ENCODE data around the gene GATA3.

- TF ChIP-seq CTCF (IDR thresholded peaks at IDR 0.05) (no peak), EZH2phosphoT487 (IDR thresholded peaks at IDR 0.05) (no peak), EZH2 (IDR thresholded peaks at IDR 0.05) (no peak)
Observed at GRCh38 chr10:8013006-8013405, 41.5 kb upstream of the GATA3 start.

Data from neural progenitor cell (in vitro differentiated cells).